Panc1 (cell line): ENCODE measurements around the gene ADAMTS1. TPM values are rescaled to one million over a fixed set of nuclear protein-coding genes. Genes with fewer than 3 reads are reported as not detected.

Experiments used
- ATAC-seq: fragments of 200-7000 bp; cut with Tn5 transposase; 2 replicates; pipeline ENCODE4 v1.9.1; 2020; ENCODE audit warnings: mild to moderate bottlenecking, moderate library complexity
- BruUV-seq: library from RNA; stranded (reverse); fragments of 400-500 nt; replicated peaks from 2 replicates; lab custom pipeline; 2021; lab: Mats Ljungman, UMichigan
- CTCF ChIA-PET: fragments of 300-600 bp; sonication (Branson Sonifier 250); formaldehyde crosslinking; loops from one replicate; lab custom pipeline; 2022; ENCODE audit warnings: antibody characterized with exemption; lab: Charles Lee
- POLR2A ChIA-PET: fragments of 300-600 bp; sonication (Branson Sonifier 250); formaldehyde crosslinking; loops from one replicate; lab custom pipeline; 2022; ENCODE audit warnings: antibody characterized with exemption; lab: Charles Lee
- DNase-seq: peaks from one replicate; pipeline ENCODE4 v3.0.0-alpha.2; 2010; ENCODE audit warnings: low read depth, low spot score
- H3K27ac ChIP-seq: 2 replicates; pipeline ENCODE4 v1.5.1; 2011; ENCODE audit warnings: mild to moderate bottlenecking, low read length, inconsistent platforms
- H3K27me3 ChIP-seq: fragments of 200-500 bp; sonication (Bioruptor generic); 2 replicates; pipeline ENCODE4 v1.6.0; 2014; ENCODE audit warnings: low read length, inconsistent platforms; ENCODE audit not compliant: control insufficient read depth, insufficient read depth
- H3K36me3 ChIP-seq: fragments of 200-500 bp; sonication (Bioruptor generic); 2 replicates; pipeline ENCODE4 v1.5.1; 2014; ENCODE audit warnings: inconsistent platforms, mild to moderate bottlenecking, low read length, moderate library complexity; ENCODE audit not compliant: control insufficient read depth, insufficient read depth
- H3K4me1 ChIP-seq: 2 replicates; pipeline ENCODE4 v1.5.1; 2011; ENCODE audit warnings: inconsistent platforms, mild to moderate bottlenecking, low read length, moderate library complexity; ENCODE audit not compliant: control insufficient read depth, insufficient read depth
- H3K4me3 ChIP-seq, 2 experiments: 2 replicates each; pipeline ENCODE4 v1.5.1; 2011 to 2012; ENCODE audit warnings: low read depth in 2 of 2, low read length in 2 of 2, mild to moderate bottlenecking in 2 of 2, inconsistent platforms in 1 of 2, moderate library complexity in 1 of 2
- H3K9me3 ChIP-seq: fragments of 200-500 bp; sonication (Bioruptor generic); 2 replicates; pipeline ENCODE4 v1.5.1; 2014; ENCODE audit warnings: low read depth, mild to moderate bottlenecking, inconsistent platforms, low read length, moderate library complexity; ENCODE audit not compliant: control insufficient read depth, insufficient read depth
- POLR2AphosphoS5 ChIP-seq: IDR thresholded peaks from 2 replicates; pipeline ENCODE4 v1.6.1; 2012; ENCODE audit warnings: mild to moderate bottlenecking, low read depth, low read length, moderate library complexity
- REST ChIP-seq, 2 experiments: IDR thresholded peaks; 2 replicates each; pipeline ENCODE4 v1.6.1; 2011 to 2012; ENCODE audit warnings: low read depth in 2 of 2, control low read depth in 1 of 2, low read length in 1 of 2, mild to moderate bottlenecking in 1 of 2, moderate library complexity in 1 of 2; ENCODE audit not compliant: insufficient read depth in 1 of 2
- SIN3A ChIP-seq: IDR thresholded peaks from 2 replicates; pipeline ENCODE4 v1.6.1; 2012; ENCODE audit warnings: low read depth, mild to moderate bottlenecking, low read length, moderate library complexity, borderline replicate concordance; ENCODE audit not compliant: insufficient read depth
- TCF7L2 ChIP-seq: IDR thresholded peaks from 2 replicates; pipeline ENCODE4 v1.6.1; 2011; ENCODE audit warnings: mild to moderate bottlenecking, low read depth, low read length, inconsistent platforms
- in situ Hi-C: cut with HindIII; loops from 2 replicates; pipeline ENCODE4 v1.10.0; 2016; ENCODE audit warnings: low sequenced_read_pairs, low pct_unique_long_range_greater_than_20kb
- intact Hi-C: fragments of 100-400 bp; cut with micrococcal nuclease; formaldehyde crosslinking; loops from one replicate; pipeline ENCODE4 v1.10.0; 2022; ENCODE audit not compliant: unreplicated experiment
- total RNA-seq: library from RNA; stranded (reverse); gene quantifications from one replicate; pipeline ENCODE4 v1.2.1, GENCODE V29; 2021; ENCODE audit not compliant: unreplicated experiment
- TF ChIP-seq, protein P1 (sequence below): fragments of 450-650 bp; IDR thresholded peaks from 2 replicates; pipeline ENCODE4 v1.5.1; 2017; ENCODE audit warnings: mild to moderate bottlenecking

The ADAMTS1 gene
- total RNA-seq, 1 experiment from 2014 or later, result 3.3 TPM

DNA sequence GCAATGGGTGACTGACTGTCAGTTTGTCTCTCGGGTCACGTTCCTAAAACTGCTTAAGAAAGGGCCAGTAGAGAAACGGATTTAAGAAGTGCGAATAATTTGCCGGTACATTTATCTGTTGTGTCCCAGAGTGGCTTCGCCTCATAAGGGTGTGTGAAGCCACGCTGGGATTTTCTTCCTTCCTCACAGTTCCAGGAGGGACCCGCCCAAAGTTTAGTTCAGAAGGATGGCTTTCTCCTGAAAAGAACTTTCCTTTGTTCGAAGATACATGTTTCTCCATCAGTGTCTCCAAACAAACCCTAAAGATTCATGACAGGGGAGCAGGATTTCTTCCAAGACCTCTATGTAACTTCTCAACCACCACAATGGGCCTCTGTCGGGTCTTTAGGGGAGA, 49.8 kb downstream of the ADAMTS1 start:
- no peak overlapping the region for H3K4me3 ChIP-seq
- no peaks in the 10 kb centered on the region for H3K36me3 ChIP-seq
- DNase-seq (no peak), ATAC-seq (no peak)
- BruUV-seq, result no TSS peak
- H3K27ac ChIP-seq, result no peak overlapping the region
- no peaks in the 10 kb centered on the region for H3K9me3 ChIP-seq
- TF ChIP-seq TCF7L2 (no peak), POLR2AphosphoS5 (no peak), SIN3A (no peak), REST (IDR thresholded peaks at IDR 0.05; ENCODE audit: insufficient read depth in 1 of 2, low read depth in 2 of 2, low read length in 1 of 2) (no peak)
- TF ChIP-seq, protein P1, sequence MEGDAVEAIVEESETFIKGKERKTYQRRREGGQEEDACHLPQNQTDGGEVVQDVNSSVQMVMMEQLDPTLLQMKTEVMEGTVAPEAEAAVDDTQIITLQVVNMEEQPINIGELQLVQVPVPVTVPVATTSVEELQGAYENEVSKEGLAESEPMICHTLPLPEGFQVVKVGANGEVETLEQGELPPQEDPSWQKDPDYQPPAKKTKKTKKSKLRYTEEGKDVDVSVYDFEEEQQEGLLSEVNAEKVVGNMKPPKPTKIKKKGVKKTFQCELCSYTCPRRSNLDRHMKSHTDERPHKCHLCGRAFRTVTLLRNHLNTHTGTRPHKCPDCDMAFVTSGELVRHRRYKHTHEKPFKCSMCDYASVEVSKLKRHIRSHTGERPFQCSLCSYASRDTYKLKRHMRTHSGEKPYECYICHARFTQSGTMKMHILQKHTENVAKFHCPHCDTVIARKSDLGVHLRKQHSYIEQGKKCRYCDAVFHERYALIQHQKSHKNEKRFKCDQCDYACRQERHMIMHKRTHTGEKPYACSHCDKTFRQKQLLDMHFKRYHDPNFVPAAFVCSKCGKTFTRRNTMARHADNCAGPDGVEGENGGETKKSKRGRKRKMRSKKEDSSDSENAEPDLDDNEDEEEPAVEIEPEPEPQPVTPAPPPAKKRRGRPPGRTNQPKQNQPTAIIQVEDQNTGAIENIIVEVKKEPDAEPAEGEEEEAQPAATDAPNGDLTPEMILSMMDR, result no peak
- POLR2A ChIA-PET, result no interaction called here
- CTCF ChIA-PET, result no interaction called here
- intact Hi-C loops, result no loop called here
- no peaks in the 10 kb centered on the region for H3K27me3 ChIP-seq
- H3K4me1 ChIP-seq, result no peaks in the 10 kb centered on the region
- in situ Hi-C loops, result no loop called here

DNA sequence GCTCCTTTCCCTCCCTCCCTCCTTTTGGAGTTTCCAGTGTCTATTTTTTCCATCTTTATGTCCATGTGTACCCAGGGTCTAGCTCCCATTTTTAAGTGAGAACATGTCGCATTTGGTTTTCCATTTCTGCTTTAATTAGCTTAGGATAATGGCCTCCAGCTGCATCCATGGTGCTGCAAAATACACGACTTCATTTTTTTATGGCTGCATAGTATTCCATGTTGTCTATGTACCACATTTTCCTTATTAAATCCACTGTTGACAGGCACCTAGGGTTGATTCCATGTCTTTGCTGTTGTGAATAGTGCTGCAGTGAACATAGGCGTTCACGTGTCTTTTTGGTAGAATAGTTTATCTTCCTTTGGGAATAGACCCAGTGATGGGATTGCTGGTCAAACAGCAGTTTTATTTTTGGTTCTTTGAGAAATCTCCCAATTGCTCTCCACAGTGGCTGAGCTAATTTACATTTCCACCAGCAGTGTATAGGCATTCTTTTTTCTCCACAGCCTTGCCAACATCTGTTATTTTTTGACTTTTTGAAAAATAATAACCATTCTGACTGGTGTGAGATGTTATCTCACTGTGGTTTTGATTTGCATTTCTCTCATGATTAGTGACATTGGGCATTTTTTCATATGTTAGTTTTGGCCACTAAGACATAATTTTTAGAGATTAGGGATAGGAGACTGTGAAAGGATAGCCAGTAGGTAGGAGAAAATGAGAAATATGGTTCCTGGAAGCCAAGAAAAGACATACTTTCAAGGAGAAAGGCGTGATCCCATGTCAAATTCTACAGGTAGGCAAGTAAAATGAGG, 50.4 kb downstream of the ADAMTS1 start:
- Histone ChIP-seq H3K36me3 (no peaks in the 10 kb centered on the region), H3K27me3 (no peaks in the 10 kb centered on the region), H3K27ac (no peak overlapping the region), H3K4me3 (no peak overlapping the region), H3K9me3 (no peaks in the 10 kb centered on the region), H3K4me1 (no peaks in the 10 kb centered on the region)
- no TSS peak for BruUV-seq
- ChIA-PET CTCF (no interaction called here), POLR2A (no interaction called here)
- intact Hi-C loops (no loop called here), in situ Hi-C loops (no loop called here)
- no peak for TF ChIP-seq POLR2AphosphoS5
- TF ChIP-seq, protein P1, result no peak
- TF ChIP-seq SIN3A, result no peak
- TF ChIP-seq TCF7L2, result no peak
- no peak for TF ChIP-seq REST (IDR thresholded peaks at IDR 0.05; ENCODE audit: insufficient read depth in 1 of 2, low read depth in 2 of 2, low read length in 1 of 2)
- ATAC-seq, result no peak
- DNase-seq, result no peak
